Skeletal muscle tissue (tissue), 4 donors: Measurements from ENCODE around the gene ZNF516. TPM values are rescaled to one million over a fixed set of nuclear protein-coding genes. Genes with fewer than 3 reads are reported as not detected.
A peak's percentile ranks its signal among the peaks of the same experiment; 100 is the strongest.

ENCODE experiments used
- H3K27ac ChIP-seq: one replicate; pipeline ENCODE4 v1.7.0; 2013; ENCODE audit warnings: mild to moderate bottlenecking, low read depth, low read length, inconsistent platforms
- H3K27me3 ChIP-seq, 3 donors: one replicate each; pipeline ENCODE4 v1.7.0; 2013; ENCODE audit warnings: low read length in 3 of 3; ENCODE audit not compliant: control insufficient read depth in 3 of 3, insufficient read depth in 3 of 3
- H3K36me3 ChIP-seq, 3 donors: one replicate each; pipeline ENCODE4 v1.7.0; 2013; ENCODE audit warnings: low read length in 3 of 3; ENCODE audit not compliant: control insufficient read depth in 3 of 3, insufficient read depth in 3 of 3
- H3K4me1 ChIP-seq, 3 donors: one replicate each; pipeline ENCODE4 v1.7.0; 2013; ENCODE audit warnings: low read length in 3 of 3, mild to moderate bottlenecking in 3 of 3; ENCODE audit not compliant: control insufficient read depth in 3 of 3, insufficient read depth in 3 of 3
- H3K4me3 ChIP-seq, 3 donors: one replicate each; pipeline ENCODE4 v1.7.0; 2013; ENCODE audit warnings: low read length in 3 of 3
- H3K9ac ChIP-seq, 3 donors: one replicate each; pipeline ENCODE4 v1.7.0; 2013; ENCODE audit warnings: low read length in 3 of 3, mild to moderate bottlenecking in 3 of 3, moderate library complexity in 2 of 3, low read depth in 1 of 3
- H3K9me3 ChIP-seq, 3 donors: one replicate each; pipeline ENCODE4 v1.7.0; 2013; ENCODE audit warnings: low read length in 3 of 3; ENCODE audit not compliant: control insufficient read depth in 3 of 3
- total RNA-seq: library from RNA; depleted of rRNA; stranded (reverse); fragments of >200 nt; gene quantifications from one replicate; pipeline ENCODE4 v1.2.3, GENCODE V29; 2014
- donor health status: Osteomylitis.

ZNF516 gene
- total RNA-seq, 1 donor from 2014 or later = 33.9 TPM

DNA sequence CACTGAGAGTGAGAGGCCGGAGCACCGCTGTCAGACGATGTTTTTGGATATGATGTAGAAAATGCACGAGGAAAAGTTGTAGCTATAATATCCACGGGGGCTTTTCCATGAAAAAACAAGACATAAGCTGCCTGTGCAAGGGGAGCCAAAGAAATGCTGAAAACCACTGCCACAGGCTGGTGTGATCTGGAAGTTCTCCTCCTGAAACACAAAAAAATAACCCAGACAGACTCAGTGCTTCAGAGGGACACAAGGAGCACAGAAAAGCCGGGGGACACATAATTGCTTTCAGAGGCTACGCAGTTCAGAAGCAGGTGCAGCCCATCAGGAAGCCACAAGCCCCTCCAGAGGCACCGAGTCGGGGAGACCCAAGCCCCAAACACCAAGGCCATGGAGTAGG lies 98.2 kb downstream of the ZNF516 start:
- Histone ChIP-seq H3K9ac (no peak overlapping the region), H3K9me3 (no peaks in the 10 kb centered on the region), H3K27ac (no peak overlapping the region), H3K4me3 (no peak overlapping the region), H3K27me3 (no peaks in the 10 kb centered on the region), H3K36me3 (peaks cover 0 to 5% (median 4%) of the 10 kb centered on the region in 3 donors), H3K4me1 (peaks cover 3 to 11% (median 4%) of the 10 kb centered on the region in 3 donors)

DNA sequence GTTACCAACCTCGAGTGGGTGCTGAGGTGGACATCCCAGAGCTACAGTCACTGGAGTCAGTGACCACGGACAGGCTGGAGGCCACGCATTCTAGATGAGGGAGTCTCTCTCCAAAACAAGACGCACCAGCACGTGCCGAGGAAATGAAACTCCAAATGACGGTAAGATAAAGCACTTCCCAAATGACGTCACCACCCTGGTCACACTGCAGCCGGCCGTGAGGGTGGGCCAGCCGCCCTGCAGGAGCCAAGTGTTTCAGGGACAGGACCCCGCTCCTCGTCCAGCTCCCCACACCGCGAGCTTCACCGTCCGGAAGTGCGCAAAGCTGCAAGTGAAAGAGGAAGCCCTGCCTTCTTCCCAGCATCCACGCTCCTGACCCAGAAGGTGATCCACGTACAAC lies 99.4 kb downstream of the ZNF516 start:
- Histone ChIP-seq H3K27ac (no peak overlapping the region), H3K9ac (no peak overlapping the region), H3K4me3 (no peak overlapping the region)

DNA sequence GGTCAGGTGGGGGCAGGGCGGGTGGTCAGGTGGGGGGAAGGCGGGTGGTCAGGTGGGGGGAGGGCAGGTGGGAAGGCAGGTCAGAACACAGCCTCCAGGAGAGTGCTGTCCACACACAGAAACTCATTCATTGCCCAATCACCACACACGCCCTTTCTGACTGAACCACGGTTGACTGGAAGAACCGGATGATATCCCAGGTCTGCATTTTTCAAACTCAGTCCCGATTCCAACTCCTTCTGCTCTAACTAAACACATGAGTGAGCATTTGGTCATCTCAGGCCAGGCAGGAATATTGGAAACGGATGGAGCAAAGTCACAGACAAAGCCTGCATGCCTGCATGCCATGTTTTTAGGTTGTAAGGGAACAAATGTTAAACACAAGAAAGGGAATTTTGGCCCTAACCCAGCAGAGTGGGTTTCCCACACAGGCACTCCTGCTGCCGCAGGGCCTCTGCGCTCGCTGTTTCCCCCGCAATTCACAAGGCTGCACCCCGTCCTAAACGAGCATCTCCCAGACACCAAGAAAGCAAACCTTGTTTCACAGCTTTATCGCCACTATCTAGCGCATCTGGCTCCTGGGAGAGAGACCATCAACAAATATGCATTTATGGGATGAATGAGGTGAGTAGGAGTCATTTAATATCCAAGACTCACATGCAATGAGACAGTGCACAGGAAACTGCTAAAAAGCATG lies 100.1 kb downstream of the ZNF516 start:
- Histone ChIP-seq H3K4me1 (peaks cover 13 to 21% (median 17%) of the 10 kb centered on the region in 3 donors), H3K27me3 (no peaks in the 10 kb centered on the region), H3K9me3 (no peaks in the 10 kb centered on the region), H3K27ac (no peak overlapping the region), H3K36me3 (peaks cover 0 to 5% (median 4%) of the 10 kb centered on the region in 3 donors), H3K9ac (no peak overlapping the region), H3K4me3 (no peak overlapping the region)

More for the DNA sequence above, 99.4 kb downstream of the ZNF516 start:
- no peaks in the 10 kb centered on the region for H3K9me3 ChIP-seq
- peaks cover 6 to 15% (median 10%) of the 10 kb centered on the region in 3 donors for H3K4me1 ChIP-seq
- H3K36me3 ChIP-seq = peaks cover 0 to 5% (median 4%) of the 10 kb centered on the region in 3 donors
- no peaks in the 10 kb centered on the region for H3K27me3 ChIP-seq

DNA sequence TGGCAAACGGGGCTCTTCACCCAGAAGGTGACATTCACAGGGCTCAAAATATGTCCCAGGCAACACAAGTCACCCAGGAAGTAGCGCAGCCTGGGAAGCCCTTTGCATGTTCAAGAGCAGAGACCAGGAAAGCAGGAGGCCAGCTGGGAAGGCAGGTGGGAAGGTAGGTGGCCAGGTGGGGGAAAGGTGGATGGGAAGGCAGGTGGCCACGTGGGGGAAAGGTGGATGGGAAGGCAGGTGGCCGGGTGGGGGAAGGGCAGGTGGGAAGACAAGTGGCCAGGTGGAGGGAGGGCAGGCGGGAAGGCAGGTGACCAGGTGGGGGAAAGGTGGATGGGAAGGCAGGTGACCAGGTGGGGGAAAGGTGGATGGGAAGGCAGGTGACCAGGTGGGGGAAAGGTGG lies 102.7 kb downstream of the ZNF516 start:
- H3K27ac ChIP-seq = no peak overlapping the region
- peaks cover 0 to 5% (median 4%) of the 10 kb centered on the region in 3 donors for H3K36me3 ChIP-seq
- H3K27me3 ChIP-seq = no peaks in the 10 kb centered on the region

DNA sequence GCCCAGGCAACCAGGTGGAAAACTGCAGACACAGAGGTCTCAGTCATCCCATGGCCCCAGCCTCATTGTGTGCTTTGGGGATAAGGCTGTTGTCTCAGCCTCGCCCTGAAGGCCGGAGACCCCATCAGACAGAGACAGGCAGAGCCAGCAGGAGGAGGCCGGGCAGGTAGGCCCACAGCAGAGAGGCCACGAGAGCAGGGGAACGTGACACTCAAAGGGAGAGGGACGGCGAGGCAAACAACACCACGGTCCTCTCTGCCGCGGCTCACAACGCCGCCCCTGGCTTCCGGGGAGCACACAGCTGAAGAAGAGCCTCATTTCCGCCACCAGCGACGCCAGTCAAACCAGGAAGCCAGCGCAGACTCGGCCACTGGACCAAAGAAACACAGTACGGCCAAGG lies 103.3 kb downstream of the ZNF516 start:
- Histone ChIP-seq H3K36me3 (peaks cover 0 to 4% (median 3%) of the 10 kb centered on the region in 3 donors), H3K27me3 (no peaks in the 10 kb centered on the region), H3K9me3 (no peaks in the 10 kb centered on the region), H3K4me1 (peaks cover 21 to 27% (median 23%) of the 10 kb centered on the region in 3 donors), H3K4me3 (no peak overlapping the region), H3K9ac (no peak overlapping the region), H3K27ac (no peak overlapping the region)

More for the DNA sequence above, 102.7 kb downstream of the ZNF516 start:
- Histone ChIP-seq H3K9ac (no peak overlapping the region), H3K4me1 (peaks cover 21 to 27% (median 23%) of the 10 kb centered on the region in 3 donors), H3K4me3 (no peak overlapping the region), H3K9me3 (no peaks in the 10 kb centered on the region)

DNA sequence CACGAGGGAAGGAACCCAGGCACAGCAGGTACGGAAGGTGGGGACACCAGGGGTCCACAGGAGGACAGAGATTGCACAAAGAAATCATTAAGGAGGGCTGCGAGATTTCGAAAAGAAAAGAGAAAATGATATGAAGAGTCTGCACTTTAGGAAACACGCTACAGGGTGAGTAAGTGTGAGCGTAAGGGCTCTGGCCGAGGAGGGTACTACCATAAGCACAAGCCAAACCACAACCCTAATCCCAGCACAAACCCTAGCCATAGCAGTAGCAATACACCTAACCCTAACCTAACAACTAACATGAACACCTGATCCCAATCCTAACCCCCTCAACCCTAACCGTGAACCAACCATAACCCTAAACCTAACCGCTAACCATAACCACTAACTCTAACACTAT lies 104.0 kb downstream of the ZNF516 start:
- no peaks in the 10 kb centered on the region for H3K9me3 ChIP-seq
- H3K27ac ChIP-seq = no peak overlapping the region
- H3K4me1 ChIP-seq = peaks cover 21 to 27% (median 23%) of the 10 kb centered on the region in 3 donors

DNA sequence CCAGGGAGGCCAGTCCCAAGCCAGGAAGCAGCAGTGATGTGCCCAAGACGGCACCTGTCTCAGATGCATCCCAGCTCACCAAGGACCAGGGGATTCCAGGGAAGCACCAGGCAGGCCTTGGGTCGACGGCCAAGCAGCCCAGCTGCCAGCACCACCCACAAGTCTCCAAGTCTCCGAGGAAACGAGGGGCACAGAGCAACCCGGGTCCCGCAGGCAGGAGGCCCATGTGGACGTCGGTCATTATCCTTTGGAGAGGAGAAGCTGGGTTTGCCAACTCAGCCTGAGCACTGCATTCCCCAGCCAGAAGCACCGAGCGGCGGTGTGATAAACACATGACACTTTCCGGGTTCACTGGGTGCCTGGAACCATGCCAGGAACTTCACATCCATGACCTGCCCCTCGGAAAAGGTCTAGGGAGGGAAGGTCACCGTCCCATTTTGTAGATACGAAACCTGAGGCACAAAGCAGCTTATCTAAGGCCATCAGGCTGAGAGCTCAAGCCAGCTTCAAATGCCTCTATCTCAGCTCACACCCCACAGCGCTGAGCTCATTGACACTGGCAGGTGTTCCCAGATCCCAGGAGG lies 104.5 kb downstream of the ZNF516 start:
- Histone ChIP-seq H3K36me3 (peaks cover 0 to 3% (median 2%) of the 10 kb centered on the region in 3 donors), H3K4me1 (peaks cover 21 to 27% (median 23%) of the 10 kb centered on the region in 3 donors), H3K4me3 (no peak overlapping the region), H3K27me3 (no peaks in the 10 kb centered on the region), H3K9me3 (no peaks in the 10 kb centered on the region), H3K9ac (peak overlapping the region in 1 of 3 donors; percentile 61), H3K27ac (no peak overlapping the region)

More for the DNA sequence above, 104.0 kb downstream of the ZNF516 start:
- Histone ChIP-seq H3K27me3 (no peaks in the 10 kb centered on the region), H3K9ac (no peak overlapping the region), H3K4me3 (no peak overlapping the region), H3K36me3 (peaks cover 0 to 4% (median 3%) of the 10 kb centered on the region in 3 donors)

DNA sequence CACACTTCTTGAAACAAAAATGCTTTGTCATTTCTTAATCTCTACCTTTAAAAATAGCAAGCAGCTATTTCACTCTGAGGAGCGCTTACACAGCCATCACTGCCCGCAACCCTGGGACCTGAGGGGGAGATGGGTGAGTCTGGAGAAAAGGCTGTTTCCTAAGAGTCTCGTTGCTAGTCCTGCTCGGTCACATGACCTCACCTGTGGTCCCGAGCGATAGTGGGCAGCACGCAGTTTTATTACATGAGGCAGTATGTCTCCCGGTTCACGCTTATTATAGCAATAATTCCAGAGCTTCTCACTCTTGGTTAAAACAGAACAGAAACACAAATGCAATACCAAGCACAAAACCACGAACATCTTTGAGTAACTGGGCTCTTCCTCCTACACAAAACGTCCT lies 105.3 kb downstream of the ZNF516 start:
- Histone ChIP-seq H3K4me1 (peaks cover 21 to 27% (median 21%) of the 10 kb centered on the region in 3 donors), H3K9ac (peak overlapping the region in 1 of 3 donors; percentile 20), H3K4me3 (no peak overlapping the region), H3K36me3 (no peaks in the 10 kb centered on the region), H3K9me3 (no peaks in the 10 kb centered on the region), H3K27ac (no peak overlapping the region), H3K27me3 (no peaks in the 10 kb centered on the region)

DNA sequence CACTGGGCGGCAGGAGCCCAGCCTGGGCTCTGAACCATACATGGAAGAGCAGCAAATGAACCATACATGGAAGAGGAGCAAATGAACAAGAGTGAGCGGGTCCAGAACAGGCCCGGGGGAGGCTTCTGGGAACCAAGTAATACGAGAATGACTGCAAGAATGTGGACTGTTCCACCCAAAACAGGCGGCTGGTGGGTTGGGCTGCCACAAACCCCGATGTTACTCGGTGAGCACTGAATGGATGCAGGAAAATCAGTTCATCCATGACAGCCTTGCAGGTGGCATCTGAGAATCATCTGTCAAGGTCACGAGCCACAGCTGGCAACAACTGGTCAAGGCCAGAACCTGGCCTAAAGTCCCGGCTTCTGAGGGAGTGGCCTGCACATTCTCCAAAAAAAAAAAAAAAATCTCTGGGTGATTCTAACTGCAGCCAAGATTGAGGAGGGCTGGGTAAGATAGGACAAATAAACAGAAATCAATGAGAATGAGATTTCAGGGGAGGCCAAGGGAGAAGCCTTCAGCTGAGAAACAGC lies 106.1 kb downstream of the ZNF516 start:
- Histone ChIP-seq H3K4me3 (no peak overlapping the region), H3K27ac (no peak overlapping the region), H3K4me1 (peaks cover 21 to 27% (median 21%) of the 10 kb centered on the region in 3 donors), H3K27me3 (no peaks in the 10 kb centered on the region), H3K9me3 (no peaks in the 10 kb centered on the region), H3K36me3 (no peaks in the 10 kb centered on the region), H3K9ac (peak overlapping the region in 1 of 3 donors; percentile 40)

DNA sequence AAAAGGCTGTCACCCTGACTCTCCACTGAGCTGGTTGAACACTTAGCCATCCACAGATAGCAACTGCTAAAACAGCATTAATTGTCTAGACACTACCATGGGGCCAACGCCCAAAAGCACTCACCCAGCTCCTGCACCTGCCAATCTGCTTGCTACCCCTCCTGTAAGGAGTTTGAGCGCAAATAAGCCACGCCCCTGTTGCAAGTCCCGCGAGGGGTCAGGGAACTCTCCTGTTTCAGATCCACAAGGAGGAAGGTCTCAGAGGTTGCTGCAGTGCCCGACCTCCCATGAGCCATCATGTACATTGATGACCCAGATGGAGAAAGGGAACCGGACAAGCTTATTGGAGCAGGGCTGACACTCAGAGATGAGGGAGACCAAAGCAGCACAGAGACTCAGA lies 106.8 kb downstream of the ZNF516 start:
- Histone ChIP-seq H3K4me1 (peaks cover 23 to 27% (median 24%) of the 10 kb centered on the region in 3 donors), H3K4me3 (no peak overlapping the region), H3K27me3 (no peaks in the 10 kb centered on the region), H3K27ac (no peak overlapping the region), H3K36me3 (no peaks in the 10 kb centered on the region), H3K9ac (no peak overlapping the region), H3K9me3 (no peaks in the 10 kb centered on the region)
